Superior temporal gyrus (tissue), 1 donor: ENCODE measurements around the gene ATG16L1.
A peak's percentile ranks its signal among the peaks of the same experiment; 100 is the strongest.

Experiments
- DNase-seq: peaks from one replicate; pipeline ENCODE4 v3.0.0-alpha.2; 2016; ENCODE audit errors: extremely low spot score

The ATG16L1 gene

DNA sequence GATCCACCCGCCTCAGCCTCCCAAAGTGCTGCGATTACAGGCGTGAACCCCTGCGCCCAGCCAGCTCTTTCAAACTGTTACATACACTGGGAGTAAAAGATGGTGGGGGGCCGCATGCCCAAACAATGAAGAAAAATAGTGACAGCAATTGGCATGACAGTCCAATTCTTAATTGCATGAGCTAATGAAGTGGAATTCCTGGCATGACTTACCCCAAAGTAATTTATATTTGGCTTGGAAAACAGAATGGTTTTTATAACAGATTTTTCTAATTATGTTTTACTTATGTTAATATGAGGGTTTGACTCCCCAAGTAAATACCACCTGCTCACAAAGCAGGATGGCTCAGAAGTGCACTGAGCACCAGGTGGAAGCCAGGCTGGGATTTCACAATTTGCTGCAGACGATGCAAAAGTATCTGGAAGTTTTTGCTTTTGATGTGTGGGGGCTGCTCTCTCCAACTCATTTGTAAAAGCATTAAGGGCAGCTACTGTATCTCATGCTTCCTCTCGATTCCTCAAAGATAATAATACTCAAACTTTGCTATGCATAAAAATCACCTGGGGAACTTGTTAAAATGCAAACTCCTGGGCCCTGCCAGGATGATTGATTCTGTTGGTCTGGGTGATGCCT lies 24.0 kb upstream of the ATG16L1 start:
- DNase-seq: no peak

- DNase-seq: peak; percentile 64
Observed at GRCh38 chr2:233228376-233228775, 23.1 kb upstream of the ATG16L1 start.

GRCh38 chr2:233233618-233234230 lies 17.7 kb upstream of the ATG16L1 start:
- DNase-seq: no peak

GRCh38 chr2:233234264-233234663 lies 17.2 kb upstream of the ATG16L1 start:
- no peak for DNase-seq

- DNase-seq: no peak
Observed at GRCh38 chr2:233234996-233235395, 16.5 kb upstream of the ATG16L1 start.

DNA sequence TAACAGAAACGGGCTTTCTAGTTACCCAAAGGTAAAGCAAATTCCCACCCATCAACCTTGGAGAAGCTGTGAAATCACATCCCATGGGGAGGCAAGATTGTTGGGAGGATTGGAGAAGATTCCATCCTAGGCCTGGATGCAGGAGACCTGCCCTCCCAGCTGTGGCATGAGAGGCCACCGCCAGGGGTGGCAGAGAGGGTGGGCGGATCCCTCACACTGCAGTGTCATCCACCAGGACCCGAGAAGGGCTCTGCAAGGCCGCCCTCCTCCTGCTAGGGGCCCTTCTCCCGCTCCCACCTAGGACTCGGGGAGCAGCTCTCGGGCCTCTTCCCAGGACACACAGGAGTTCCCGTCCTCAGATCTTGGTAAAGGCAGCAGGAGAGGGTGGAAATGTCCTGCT lies 15.5 kb upstream of the ATG16L1 start:
- DNase-seq: no peak

DNA sequence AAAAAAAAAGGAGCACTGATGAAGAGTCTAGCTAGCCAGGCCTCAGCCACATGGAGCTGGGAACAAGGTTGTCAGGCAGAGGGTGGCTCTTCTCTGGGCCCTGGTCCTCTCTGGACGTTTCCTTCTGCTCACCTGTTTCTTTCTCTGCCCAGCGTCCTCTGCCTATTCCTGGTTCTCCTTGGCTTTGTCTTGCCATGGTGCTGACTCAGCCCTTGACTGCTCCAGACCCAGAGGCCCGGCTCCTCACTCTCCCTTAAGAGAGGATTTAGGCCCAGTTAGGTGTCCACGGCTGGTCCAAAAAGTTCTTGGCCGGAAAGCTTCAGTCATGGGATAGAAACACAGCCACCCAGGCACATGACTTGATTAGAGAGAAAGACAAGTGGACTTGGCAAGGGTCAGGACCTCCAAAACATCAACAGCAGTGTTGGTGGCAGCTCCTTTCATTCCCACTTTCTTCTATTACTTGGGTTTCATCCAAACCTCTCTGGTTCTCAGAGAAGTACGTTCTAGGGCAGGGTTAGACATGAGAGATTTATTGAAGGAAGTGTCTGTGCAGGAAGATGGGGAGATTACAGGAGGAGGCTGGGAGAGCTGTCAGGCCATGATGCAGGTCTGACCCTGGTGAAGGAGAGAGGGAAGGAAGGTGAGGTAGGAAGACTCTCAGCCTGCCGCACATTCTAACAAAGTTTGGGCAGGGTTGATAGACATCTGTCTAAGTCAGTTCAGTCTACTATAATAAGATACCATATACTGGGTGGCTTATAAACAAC lies 14.5 kb upstream of the ATG16L1 start:
- DNase-seq: no peak

DNA sequence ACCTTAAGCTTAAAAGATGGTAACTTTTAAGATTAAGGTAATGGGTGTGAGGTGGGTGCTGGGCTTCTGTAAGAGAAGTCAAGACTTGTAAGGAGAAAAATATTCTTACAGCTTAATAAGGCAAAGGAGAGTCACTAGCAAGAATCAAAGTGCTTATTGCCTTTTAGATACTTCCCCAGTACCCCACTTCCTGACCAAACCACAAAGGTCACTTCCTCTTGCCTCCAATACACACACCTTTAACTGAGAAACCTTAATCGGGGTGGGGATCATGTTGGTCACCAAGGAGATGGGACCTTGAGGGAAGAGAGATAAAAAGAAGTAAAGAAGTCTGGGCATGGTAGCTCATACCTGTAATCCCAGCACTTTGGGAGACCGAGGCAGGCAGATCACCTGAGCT lies 10.6 kb upstream of the ATG16L1 start:
- no peak for DNase-seq

DNA sequence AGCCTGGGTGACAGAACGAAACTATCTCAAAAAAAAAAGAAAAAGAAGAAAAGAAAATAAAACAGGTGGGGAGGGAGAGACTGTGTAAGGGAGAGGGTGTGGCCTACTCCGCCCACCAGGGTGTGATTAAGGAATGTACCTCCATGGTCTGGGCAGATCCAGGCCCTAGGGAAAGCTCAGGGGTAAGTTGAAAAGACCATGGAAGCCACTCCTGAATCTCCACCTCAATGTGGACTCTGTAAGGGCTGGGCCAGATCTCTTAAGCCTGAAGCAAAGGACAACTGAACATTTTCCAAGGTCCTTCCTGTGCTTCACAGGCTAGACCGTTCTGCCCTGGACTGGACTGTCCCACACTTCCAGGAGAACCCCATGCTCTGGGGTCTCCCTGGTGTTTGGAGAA lies 9.7 kb upstream of the ATG16L1 start:
- no peak for DNase-seq

GRCh38 chr2:233242231-233242927 lies 9.1 kb upstream of the ATG16L1 start:
- DNase-seq: peak; percentile 52

GRCh38 chr2:233243348-233243747 lies 8.1 kb upstream of the ATG16L1 start:
- no peak for DNase-seq

DNA sequence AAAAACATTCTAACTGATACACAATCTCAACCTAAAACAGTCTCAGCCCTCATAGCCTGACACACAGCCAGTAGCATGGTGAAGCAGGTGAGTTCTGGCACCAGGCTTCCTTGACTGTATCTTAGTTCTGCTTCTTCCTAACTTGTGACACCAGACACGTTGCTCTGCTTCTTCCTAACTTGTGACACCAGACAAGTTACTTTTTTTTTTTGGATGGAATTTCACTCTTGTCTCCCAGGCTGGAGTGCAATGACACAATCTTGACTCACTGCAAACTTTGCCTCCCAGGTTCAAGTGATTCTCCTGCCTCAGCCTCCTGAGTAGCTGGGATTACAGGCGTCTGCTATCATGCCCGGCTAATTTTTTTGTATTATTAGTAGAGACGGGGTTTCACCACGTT lies 6.7 kb upstream of the ATG16L1 start:
- DNase-seq: no peak

GRCh38 chr2:233245406-233245805 lies 6.1 kb upstream of the ATG16L1 start:
- DNase-seq: no peak

DNA sequence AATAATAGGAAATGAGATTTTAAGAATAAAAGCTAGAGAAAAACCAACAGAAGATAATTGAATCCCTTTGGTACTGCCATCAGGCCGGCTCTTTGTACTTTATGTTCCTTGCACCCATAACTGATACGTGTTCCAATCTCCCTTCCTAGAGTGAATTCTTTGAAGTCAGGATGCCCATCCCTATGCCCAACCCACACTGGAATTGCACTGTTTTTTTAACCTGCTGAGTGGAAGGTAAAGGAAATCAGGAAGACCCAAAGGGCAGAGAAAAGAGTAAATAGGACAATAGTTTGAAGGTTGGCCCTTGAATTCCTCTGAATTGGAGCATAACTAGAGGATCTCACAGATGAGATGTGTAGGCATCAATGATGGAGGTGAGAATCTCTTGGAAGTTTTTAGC lies 4.4 kb upstream of the ATG16L1 start:
- DNase-seq: no peak

DNA sequence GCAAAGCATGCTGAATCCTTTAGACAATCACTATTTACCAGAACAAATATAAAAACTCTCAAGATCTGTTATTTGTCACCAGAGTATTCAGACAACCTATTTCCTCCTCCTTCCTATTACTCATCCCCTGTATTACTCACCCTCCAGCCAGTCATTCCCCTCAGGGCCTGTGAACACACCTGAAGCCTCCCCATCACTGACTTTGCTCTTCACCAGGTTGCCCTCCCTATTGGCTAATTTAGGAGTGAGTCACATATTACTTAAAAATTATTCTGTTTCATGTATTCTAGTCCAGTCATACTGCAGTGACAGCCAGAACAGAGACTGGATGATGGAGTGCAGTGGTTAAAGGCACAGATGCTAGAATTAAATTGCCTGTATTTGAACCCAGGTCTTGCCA lies 3.7 kb upstream of the ATG16L1 start:
- DNase-seq: no peak

GRCh38 chr2:233248999-233249398 lies 2.5 kb upstream of the ATG16L1 start:
- no peak for DNase-seq

DNA sequence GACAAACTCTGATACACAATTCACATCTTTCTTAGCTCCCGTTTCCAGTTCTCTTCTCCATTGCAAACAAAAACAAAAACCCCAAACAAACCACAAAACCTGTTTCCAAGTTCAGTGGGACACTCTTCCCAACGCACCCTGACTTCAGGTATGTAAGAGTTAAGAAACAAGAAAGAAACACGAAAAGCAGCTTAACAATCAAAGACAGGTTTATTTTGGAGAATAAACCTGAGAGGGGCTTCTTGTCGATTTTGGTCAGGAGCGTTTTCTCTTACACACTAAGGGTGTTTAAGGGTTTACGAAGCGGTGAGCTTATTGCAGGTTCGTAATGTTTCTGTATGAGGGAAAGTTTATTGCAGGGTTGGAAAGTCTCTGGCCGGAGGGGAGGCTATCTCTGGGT lies 905 bp upstream of the ATG16L1 start:
- no peak for DNase-seq

DNA sequence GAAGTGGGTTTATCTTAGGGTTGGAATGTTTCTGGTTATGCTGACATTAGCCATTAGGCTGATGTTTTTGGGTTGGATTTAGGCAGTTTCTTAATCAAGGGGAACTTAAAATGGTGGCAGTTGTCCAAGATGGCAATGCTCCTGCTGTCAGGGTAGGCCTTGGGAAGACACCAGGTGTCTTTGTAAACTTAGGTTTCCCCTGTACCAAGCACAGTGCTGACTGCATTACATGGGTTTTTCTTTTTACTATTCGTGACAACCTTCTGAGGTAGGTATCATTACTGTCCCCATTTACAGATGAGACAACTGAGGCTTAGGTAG lies 528 bp upstream of the ATG16L1 start:
- DNase-seq: no peak

- DNase-seq: no peak
Observed at GRCh38 chr2:233252227-233252626, 754 bp downstream of the ATG16L1 start.

DNA sequence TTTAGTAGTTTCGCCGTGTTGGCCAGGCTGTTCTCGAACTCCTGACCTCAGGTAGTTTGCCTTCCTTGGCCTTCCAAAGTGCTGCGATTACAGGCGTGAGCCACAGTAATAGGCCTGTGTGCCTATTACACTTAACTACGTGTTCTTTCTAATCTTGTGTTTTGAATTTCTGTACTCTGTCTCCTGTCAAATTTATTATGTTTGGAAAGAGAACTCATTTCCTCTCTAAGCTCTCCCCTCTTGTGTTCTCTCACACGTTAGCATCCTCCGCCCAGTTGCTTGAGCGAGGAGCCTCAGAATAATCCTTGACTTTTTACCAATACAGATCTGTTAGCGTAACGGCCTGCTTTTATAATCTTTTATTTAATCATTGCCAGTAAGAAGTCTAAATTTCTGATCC lies 3.7 kb downstream of the ATG16L1 start:
- no peak for DNase-seq

DNA sequence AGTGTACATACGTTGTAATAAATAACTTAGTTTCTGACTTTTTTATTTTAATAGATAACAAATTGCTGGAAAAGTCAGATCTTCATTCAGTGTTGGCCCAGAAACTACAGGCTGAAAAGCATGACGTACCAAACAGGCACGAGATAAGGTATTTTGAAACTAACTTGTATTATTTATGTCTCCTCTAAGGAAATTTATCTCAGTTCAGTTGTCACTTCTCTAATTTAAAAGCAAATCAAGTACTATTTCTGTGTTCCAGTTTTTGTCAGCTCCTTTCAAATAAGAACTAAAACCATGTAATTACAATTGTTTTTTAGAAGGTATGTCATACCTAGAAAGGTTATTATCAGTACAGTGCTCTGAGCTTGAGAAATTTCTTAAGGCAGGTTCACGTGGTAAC lies 4.6 kb downstream of the ATG16L1 start:
- no peak for DNase-seq

GRCh38 chr2:233258211-233258610 lies 6.7 kb downstream of the ATG16L1 start:
- no peak for DNase-seq

- DNase-seq: no peak
Observed at GRCh38 chr2:233259730-233260129, 8.3 kb downstream of the ATG16L1 start.
